Measurements from ENCODE around the gene TNFRSF25. TPM values are rescaled to one million over a fixed set of nuclear protein-coding genes. Genes with fewer than 3 reads are reported as not detected.
A peak's percentile ranks its signal among the peaks of the same experiment; 100 is the strongest.

The TNFRSF25 gene
- total RNA-seq, 1 donor from 2014 or later = 21.4 TPM

GRCh38 chr1:6427441-6428390 is 38.3 kb downstream of the TNFRSF25 start:
- no peaks in the 10 kb centered on the region for H3K9me3 Mint-ChIP-seq (ENCODE audit: low read depth)
- no peaks in the 10 kb centered on the region for H3K36me3 Mint-ChIP-seq (ENCODE audit: low read depth)
- H3K4me3 Mint-ChIP-seq (ENCODE audit: unreplicated experiment) = no peak overlapping the region
- DNase-seq (ENCODE audit: low spot score) = peak; percentile 77
- H3K27ac Mint-ChIP-seq (ENCODE audit: unreplicated experiment) = no peak overlapping the region
- TF ChIP-seq CTCF (IDR thresholded peaks at IDR 0.05) = no peak
- H3K4me1 Mint-ChIP-seq (ENCODE audit: low read depth) = peaks cover 26% of the 10 kb centered on the region
- H3K27me3 Mint-ChIP-seq (ENCODE audit: low read depth) = peaks cover 32% of the 10 kb centered on the region

GRCh38 chr1:6426972-6427350 is 39.0 kb downstream of the TNFRSF25 start:
- Mint-ChIP-seq H3K36me3 (ENCODE audit: low read depth) (no peaks in the 10 kb centered on the region), H3K27me3 (ENCODE audit: low read depth) (peaks cover 32% of the 10 kb centered on the region), H3K4me1 (ENCODE audit: low read depth) (peaks cover 27% of the 10 kb centered on the region), H3K9me3 (ENCODE audit: low read depth) (no peaks in the 10 kb centered on the region), H3K4me3 (ENCODE audit: unreplicated experiment) (no peak overlapping the region), H3K27ac (ENCODE audit: unreplicated experiment) (no peak overlapping the region)
- DNase-seq (ENCODE audit: low spot score) = no peak
- no peak for TF ChIP-seq CTCF (IDR thresholded peaks at IDR 0.05)

- peak; percentile 72 for DNase-seq (ENCODE audit: low spot score)
- Mint-ChIP-seq H3K9me3 (ENCODE audit: low read depth) (no peaks in the 10 kb centered on the region), H3K27ac (ENCODE audit: unreplicated experiment) (no peak overlapping the region), H3K36me3 (ENCODE audit: low read depth) (no peaks in the 10 kb centered on the region), H3K27me3 (ENCODE audit: low read depth) (peaks cover 36% of the 10 kb centered on the region), H3K4me3 (ENCODE audit: unreplicated experiment) (no peak overlapping the region), H3K4me1 (ENCODE audit: low read depth) (peaks cover 27% of the 10 kb centered on the region)
- no peak for TF ChIP-seq CTCF (IDR thresholded peaks at IDR 0.05)
Measured at GRCh38 chr1:6426277-6426971, 39.5 kb downstream of the TNFRSF25 start.

- Mint-ChIP-seq H3K36me3 (ENCODE audit: low read depth) (no peaks in the 10 kb centered on the region), H3K27ac (ENCODE audit: unreplicated experiment) (no peak overlapping the region), H3K4me1 (ENCODE audit: low read depth) (peaks cover 27% of the 10 kb centered on the region), H3K27me3 (ENCODE audit: low read depth) (peaks cover 40% of the 10 kb centered on the region), H3K9me3 (ENCODE audit: low read depth) (no peaks in the 10 kb centered on the region), H3K4me3 (ENCODE audit: unreplicated experiment) (no peak overlapping the region)
- TF ChIP-seq CTCF (IDR thresholded peaks at IDR 0.05) = no peak
- peak; percentile 78 for DNase-seq (ENCODE audit: low spot score)
Measured at GRCh38 chr1:6425658-6426057, 40.3 kb downstream of the TNFRSF25 start.

All from chondrocyte (in vitro differentiated cells).